ENCODE results near the gene TBX4. TPM values are rescaled to one million over a fixed set of nuclear protein-coding genes. Genes with fewer than 3 reads are reported as not detected.

Gene TBX4
- total RNA-seq, 2 donors from 2014 or later, result not detected

DNA sequence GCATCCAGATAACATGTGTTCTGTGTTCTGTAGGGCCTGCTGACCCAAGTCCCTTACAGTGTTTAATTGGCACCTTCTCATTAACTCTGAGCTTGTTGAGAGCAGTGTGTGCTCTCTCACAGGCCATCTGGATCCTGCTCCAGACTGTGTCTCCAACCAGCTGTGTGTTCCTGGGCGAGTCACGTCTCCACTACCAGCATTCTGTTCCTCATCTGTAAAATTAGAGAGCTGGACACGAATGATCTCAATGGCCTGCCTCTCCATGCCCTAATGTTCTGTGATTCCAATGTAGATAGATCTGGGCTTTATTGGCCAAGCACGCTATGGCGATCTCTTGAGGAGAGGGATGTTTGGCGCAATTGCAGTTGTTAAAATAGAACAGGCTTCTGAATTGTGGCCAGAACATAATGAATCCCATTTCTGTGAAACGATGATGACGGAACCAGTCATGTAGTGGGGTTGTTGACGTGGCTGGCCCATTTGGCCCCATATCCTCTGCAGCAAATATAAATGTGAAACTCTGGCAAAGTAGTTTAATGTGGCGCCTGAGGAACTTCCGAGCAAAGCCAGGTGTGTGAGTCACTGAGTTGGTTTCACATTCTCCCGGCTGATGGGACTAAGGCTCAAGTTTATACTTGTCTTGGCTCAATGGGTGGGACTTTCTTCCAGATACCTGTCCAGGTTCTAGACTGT is 22.2 kb downstream of the TBX4 start:
- 92 to 94% methylated on average over 10 to 12 of the region's 12 CpGs for WGBS, 2 experiments (ENCODE audit: insufficient coverage in 1 of 2, insufficient read length in 1 of 2)
- Mint-ChIP-seq H3K27ac (no peak overlapping the region), H3K27me3 (ENCODE audit: insufficient read depth) (peaks cover 22% of the 10 kb centered on the region), H3K36me3 (ENCODE audit: low read depth) (no peaks in the 10 kb centered on the region), H3K9me3 (no peaks in the 10 kb centered on the region), H3K4me1 (no peaks in the 10 kb centered on the region), H3K4me3 (no peak overlapping the region)
- TF ChIP-seq, protein P1, sequence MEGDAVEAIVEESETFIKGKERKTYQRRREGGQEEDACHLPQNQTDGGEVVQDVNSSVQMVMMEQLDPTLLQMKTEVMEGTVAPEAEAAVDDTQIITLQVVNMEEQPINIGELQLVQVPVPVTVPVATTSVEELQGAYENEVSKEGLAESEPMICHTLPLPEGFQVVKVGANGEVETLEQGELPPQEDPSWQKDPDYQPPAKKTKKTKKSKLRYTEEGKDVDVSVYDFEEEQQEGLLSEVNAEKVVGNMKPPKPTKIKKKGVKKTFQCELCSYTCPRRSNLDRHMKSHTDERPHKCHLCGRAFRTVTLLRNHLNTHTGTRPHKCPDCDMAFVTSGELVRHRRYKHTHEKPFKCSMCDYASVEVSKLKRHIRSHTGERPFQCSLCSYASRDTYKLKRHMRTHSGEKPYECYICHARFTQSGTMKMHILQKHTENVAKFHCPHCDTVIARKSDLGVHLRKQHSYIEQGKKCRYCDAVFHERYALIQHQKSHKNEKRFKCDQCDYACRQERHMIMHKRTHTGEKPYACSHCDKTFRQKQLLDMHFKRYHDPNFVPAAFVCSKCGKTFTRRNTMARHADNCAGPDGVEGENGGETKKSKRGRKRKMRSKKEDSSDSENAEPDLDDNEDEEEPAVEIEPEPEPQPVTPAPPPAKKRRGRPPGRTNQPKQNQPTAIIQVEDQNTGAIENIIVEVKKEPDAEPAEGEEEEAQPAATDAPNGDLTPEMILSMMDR (conservative IDR thresholded peaks at IDR 0.05), result no peak
- no peaks in the 10 kb centered on the region for H3K9me3 ChIP-seq (ENCODE audit: control insufficient read depth, low read length)
- no peaks in the 10 kb centered on the region for H3K4me1 ChIP-seq (ENCODE audit: control insufficient read depth, insufficient read depth, low read length)
- no peaks in the 10 kb centered on the region for H3K36me3 ChIP-seq (ENCODE audit: control insufficient read depth, insufficient read depth, low read length)
- peaks cover 23% of the 10 kb centered on the region for H3K27me3 ChIP-seq (ENCODE audit: control insufficient read depth, insufficient read depth, low read length, poor library complexity, severe bottlenecking)
- H3K4me3 ChIP-seq (ENCODE audit: low read length), result no peak overlapping the region
- H3K9ac ChIP-seq (ENCODE audit: extremely low read depth, low read length, poor library complexity, severe bottlenecking), result no peak overlapping the region
- no peak for DNase-seq
- H3K27ac ChIP-seq (ENCODE audit: low read depth, low read length), result no peak overlapping the region

DNA sequence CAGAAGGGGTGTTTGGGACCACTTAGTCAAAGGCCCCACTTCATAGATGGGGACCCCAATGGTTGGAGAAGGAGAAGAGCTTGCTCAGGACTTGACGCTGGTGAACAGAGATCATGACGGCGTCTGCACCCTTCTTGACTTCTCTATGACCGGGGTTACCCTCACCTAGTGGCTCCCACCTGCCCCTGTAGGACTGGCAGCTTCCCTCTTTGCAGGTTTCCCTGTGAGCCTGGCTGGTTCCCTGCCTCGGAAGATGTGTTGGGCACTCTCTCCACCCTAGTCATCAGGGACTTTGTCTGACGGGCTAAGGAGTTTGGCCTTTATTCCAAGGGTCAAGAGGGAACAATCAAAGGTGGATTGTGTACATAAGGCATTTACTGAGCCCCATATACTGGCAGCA is 22.7 kb downstream of the TBX4 start:
- no peaks in the 10 kb centered on the region for H3K36me3 Mint-ChIP-seq (ENCODE audit: low read depth)
- H3K4me3 ChIP-seq (ENCODE audit: low read length), result no peak overlapping the region
- no peak overlapping the region for H3K9ac ChIP-seq (ENCODE audit: extremely low read depth, low read length, poor library complexity, severe bottlenecking)
- H3K27ac ChIP-seq (ENCODE audit: low read depth, low read length), result no peak overlapping the region
- DNase-seq, result no peak
- no peaks in the 10 kb centered on the region for H3K4me1 Mint-ChIP-seq
- no peaks in the 10 kb centered on the region for H3K36me3 ChIP-seq (ENCODE audit: control insufficient read depth, insufficient read depth, low read length)
- H3K4me3 Mint-ChIP-seq, result no peak overlapping the region
- peaks cover 23% of the 10 kb centered on the region for H3K27me3 Mint-ChIP-seq (ENCODE audit: insufficient read depth)
- no peaks in the 10 kb centered on the region for H3K9me3 Mint-ChIP-seq
- H3K27me3 ChIP-seq (ENCODE audit: control insufficient read depth, insufficient read depth, low read length, poor library complexity, severe bottlenecking), result peaks cover 17% of the 10 kb centered on the region
- no peak overlapping the region for H3K27ac Mint-ChIP-seq
- TF ChIP-seq, protein P1 (conservative IDR thresholded peaks at IDR 0.05), result no peak
- no peaks in the 10 kb centered on the region for H3K4me1 ChIP-seq (ENCODE audit: control insufficient read depth, insufficient read depth, low read length)
- 93 to 97% methylated on average over 6 of the region's 6 CpGs for WGBS, 2 experiments (ENCODE audit: insufficient coverage in 1 of 2, insufficient read length in 1 of 2)
- H3K9me3 ChIP-seq (ENCODE audit: control insufficient read depth, low read length), result no peaks in the 10 kb centered on the region

DNA sequence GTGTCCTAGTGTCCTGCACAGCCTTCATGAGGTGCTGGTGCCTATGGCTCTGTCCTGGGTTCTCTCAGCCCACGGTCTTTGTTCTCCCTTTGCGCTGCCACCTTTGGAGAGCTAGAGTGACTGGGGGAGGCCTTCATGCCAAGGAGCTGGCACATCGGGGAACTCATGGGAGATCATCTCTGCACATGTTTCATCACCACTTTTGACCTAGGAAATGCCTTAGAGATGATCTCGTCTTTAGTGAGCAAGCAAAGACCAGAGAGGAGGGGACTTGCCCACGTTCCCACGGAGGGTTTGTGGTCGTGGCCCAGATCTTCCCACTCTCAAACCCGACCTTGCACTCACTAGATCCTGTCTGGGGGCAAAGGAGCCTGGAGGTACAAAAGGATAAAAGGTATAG is 23.5 kb downstream of the TBX4 start:
- H3K4me3 ChIP-seq (ENCODE audit: low read length), result no peak overlapping the region
- WGBS, 2 experiments (ENCODE audit: insufficient coverage in 1 of 2, insufficient read length in 1 of 2), result 90% methylated on average over 8 of the region's 8 CpGs; no CpG with 5 or more reads in 1 of the 2 experiments
- H3K9ac ChIP-seq (ENCODE audit: extremely low read depth, low read length, poor library complexity, severe bottlenecking), result no peak overlapping the region
- H3K27ac ChIP-seq (ENCODE audit: low read depth, low read length), result no peak overlapping the region
- peaks cover 10% of the 10 kb centered on the region for H3K27me3 ChIP-seq (ENCODE audit: control insufficient read depth, insufficient read depth, low read length, poor library complexity, severe bottlenecking)
- H3K4me3 Mint-ChIP-seq, result no peak overlapping the region
- H3K9me3 Mint-ChIP-seq, result no peaks in the 10 kb centered on the region
- no peak overlapping the region for H3K27ac Mint-ChIP-seq
- peaks cover 20% of the 10 kb centered on the region for H3K27me3 Mint-ChIP-seq (ENCODE audit: insufficient read depth)
- H3K36me3 ChIP-seq (ENCODE audit: control insufficient read depth, insufficient read depth, low read length), result no peaks in the 10 kb centered on the region
- H3K4me1 ChIP-seq (ENCODE audit: control insufficient read depth, insufficient read depth, low read length), result no peaks in the 10 kb centered on the region
- H3K4me1 Mint-ChIP-seq, result no peaks in the 10 kb centered on the region
- no peaks in the 10 kb centered on the region for H3K9me3 ChIP-seq (ENCODE audit: control insufficient read depth, low read length)
- DNase-seq, result peak; percentile 24
- H3K36me3 Mint-ChIP-seq (ENCODE audit: low read depth), result no peaks in the 10 kb centered on the region
- TF ChIP-seq, protein P1 (conservative IDR thresholded peaks at IDR 0.05), result no peak

Measured in endodermal cell (in vitro differentiated cells).